T-cell (primary cell): ENCODE measurements around the gene ZC3H13. TPM values are rescaled to one million over a fixed set of nuclear protein-coding genes. Genes with fewer than 3 reads are reported as not detected.

Experiments used
- ATAC-seq, 4 experiments: fragments of 200-7000 bp in 3 of 4; fragments of 150-1000 bp in 1 of 4; cut with Tn5 transposase; replicated peaks in 1 of 4; 1 replicate in 3 of 4; 2 replicates in 1 of 4; pipeline ENCODE4 v1.10.0; 2021; ENCODE audit warnings: moderate library complexity in 3 of 4, mild to moderate bottlenecking in 2 of 4, moderate number of reproducible peaks in 1 of 4
- CTCF ChIA-PET, 2 donors: fragments of 300-600 bp; sonication (Branson Sonifier 250); formaldehyde crosslinking; loops; one replicate each; lab custom pipeline; 2022; ENCODE audit warnings: antibody characterized with exemption in 2 of 2; lab: Charles Lee
- POLR2A ChIA-PET, 2 donors: fragments of 300-600 bp; sonication (Branson Sonifier 250); formaldehyde crosslinking; loops; one replicate each; lab custom pipeline; 2022; ENCODE audit warnings: antibody characterized with exemption in 2 of 2; lab: Charles Lee
- DNase-seq, 35 experiments: peaks; one replicate each; pipeline versions ENCODE4 v3.0.0 to v3.0.0-alpha.2; 2013 to 2023
- H3K27ac ChIP-seq: one replicate; pipeline ENCODE4 v1.5.1; 2013; ENCODE audit warnings: low read length
- H3K27me3 ChIP-seq, 2 experiments: replicated peaks in 1 of 2; 1 replicate in 1 of 2; 2 replicates in 1 of 2; pipeline versions ENCODE4 v1.6.1 to v1.7.0; 2013; ENCODE audit warnings: low read length in 1 of 2, mixed read lengths in 1 of 2; ENCODE audit not compliant: control insufficient read depth in 2 of 2, insufficient read depth in 2 of 2; ENCODE audit errors: extremely low read depth in 1 of 2
- H3K36me3 ChIP-seq, 2 donors: 1 replicate in 1 of 2; 2 replicates in 1 of 2; pipeline versions ENCODE4 v1.6.1 to v1.7.0; 2013; ENCODE audit warnings: low read length in 1 of 2; ENCODE audit not compliant: control insufficient read depth in 2 of 2, insufficient read depth in 1 of 2; ENCODE audit errors: extremely low read depth in 1 of 2
- H3K4me1 ChIP-seq, 2 experiments: 1 replicate in 1 of 2; 2 replicates in 1 of 2; pipeline versions ENCODE4 v1.6.1 to v1.7.0; 2013; ENCODE audit warnings: low read length in 2 of 2, mixed read lengths in 1 of 2; ENCODE audit not compliant: insufficient read depth in 2 of 2, control insufficient read depth in 1 of 2; ENCODE audit errors: extremely low read depth in 1 of 2
- H3K4me3 ChIP-seq, 2 donors: 1 replicate in 1 of 2; 2 replicates in 1 of 2; pipeline versions ENCODE4 v1.5.1 to v1.7.0; 2013; ENCODE audit warnings: mild to moderate bottlenecking in 2 of 2, low read length in 1 of 2, moderate library complexity in 1 of 2; ENCODE audit not compliant: control insufficient read depth in 1 of 2; ENCODE audit errors: extremely low read depth in 1 of 2
- H3K9me3 ChIP-seq: 2 replicates; pipeline ENCODE4 v1.7.0; 2013
- H3K27ac Mint-ChIP-seq, 2 donors: one replicate each; pipeline ENCODE4 v1.8.0; 2020 to 2021; ENCODE audit warnings: mild to moderate bottlenecking in 2 of 2, mixed read lengths in 2 of 2
- H3K27me3 Mint-ChIP-seq, 2 donors: one replicate each; pipeline ENCODE4 v1.8.0; 2021 to 2022; ENCODE audit warnings: mixed read lengths in 2 of 2
- H3K36me3 Mint-ChIP-seq: one replicate; pipeline ENCODE4 v1.8.0; 2021; ENCODE audit warnings: mixed read lengths
- H3K4me1 Mint-ChIP-seq, 3 donors: one replicate each; pipeline ENCODE4 v1.8.0; 2020 to 2022; ENCODE audit warnings: mixed read lengths in 3 of 3, mild to moderate bottlenecking in 1 of 3
- H3K4me3 Mint-ChIP-seq, 3 donors: one replicate each; pipeline ENCODE4 v1.8.0; 2020 to 2022; ENCODE audit warnings: mild to moderate bottlenecking in 3 of 3, mixed read lengths in 3 of 3, moderate library complexity in 3 of 3
- H3K9me3 Mint-ChIP-seq, 3 donors: one replicate each; pipeline ENCODE4 v1.8.0; 2020 to 2022; ENCODE audit warnings: mixed read lengths in 3 of 3
- WGBS: methylation state at CpG from one replicate; pipeline ENCODE4 v1.1.5; 2013; ENCODE audit warnings: missing lambda C conversion rate; ENCODE audit not compliant: insufficient coverage; 5-methylcytosine and 5-hydroxymethylcytosine counted together
- total RNA-seq, 35 experiments: library from RNA in 6 of 35; stranded (reverse) in 6 of 35; fragments of 120-200 nt in 1 of 35; gene quantifications; one replicate each; pipeline versions ENCODE4 v1.2.1 to v1.2.4 and lab custom pipeline; 2013 to 2026

Gene ZC3H13
- total RNA-seq, 5 donors from 2014 or later (not counting 1 experiment from before 2014, with no cell fraction given) = 41.9 to 61.5 (median 58.4) TPM

DNA sequence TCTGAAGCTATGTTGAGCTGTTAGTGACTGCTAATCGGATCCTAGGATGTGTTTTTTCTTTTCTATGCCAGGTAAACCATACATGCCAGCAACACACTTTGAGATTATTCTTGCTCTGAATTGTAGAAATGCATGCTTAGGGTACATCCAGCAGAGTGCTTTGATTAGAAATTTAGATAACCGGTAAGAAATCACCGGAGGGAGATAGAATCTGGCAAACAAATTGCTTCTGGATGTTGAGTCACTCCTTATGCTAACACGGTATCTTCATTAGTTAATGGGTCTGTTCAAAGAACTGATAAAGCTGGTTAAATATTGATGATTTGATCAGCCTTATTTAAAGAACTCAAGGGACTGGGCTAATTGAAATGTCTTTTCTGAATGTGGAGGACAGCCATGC lies 115.9 kb downstream of the ZC3H13 start:
- Mint-ChIP-seq H3K4me1 (peaks cover 0 to 8% (median 0%) of the 10 kb centered on the region in 3 donors), H3K27me3 (peaks cover 5 to 14% of the 10 kb centered on the region in 2 donors), H3K36me3 (no peaks in the 10 kb centered on the region), H3K27ac (no peak overlapping the region), H3K9me3 (no peaks in the 10 kb centered on the region), H3K4me3 (no peak overlapping the region)
- DNase-seq = no peak
- H3K4me3 ChIP-seq = no peak overlapping the region
- no peaks in the 10 kb centered on the region for H3K9me3 ChIP-seq
- no peak overlapping the region for H3K27ac ChIP-seq
- CTCF ChIA-PET = no interaction called here
- POLR2A ChIA-PET = no interaction called here
- H3K27me3 ChIP-seq = peaks cover 0 to 14% of the 10 kb centered on the region in 2 experiments
- H3K4me1 ChIP-seq = no peaks in the 10 kb centered on the region
- WGBS = 63% methylated on average over 3 of the region's 4 CpGs
- no peaks in the 10 kb centered on the region for H3K36me3 ChIP-seq
- ATAC-seq = no peak

DNA sequence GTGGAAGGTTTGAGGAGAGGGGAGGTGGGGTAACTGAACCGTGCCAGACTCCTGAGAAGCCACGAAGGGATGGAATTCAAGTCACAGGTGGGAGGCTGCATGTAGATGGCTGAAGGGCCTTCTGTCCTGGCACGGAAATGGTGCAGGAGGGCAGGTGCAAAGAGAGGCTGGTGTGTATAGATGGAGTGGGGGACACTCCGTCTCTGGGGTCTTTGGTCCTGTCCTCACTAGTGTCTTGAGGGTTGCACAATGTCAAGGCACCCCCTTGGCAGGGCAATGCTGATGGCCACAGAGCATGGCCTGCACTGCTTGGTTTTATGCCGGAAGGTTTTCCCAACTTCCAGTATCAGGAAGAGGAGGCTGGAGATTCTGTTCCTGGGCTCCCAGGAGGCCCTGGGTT lies 118.3 kb downstream of the ZC3H13 start:
- H3K4me3 Mint-ChIP-seq = no peak overlapping the region
- CTCF ChIA-PET = no interaction called here
- no peaks in the 10 kb centered on the region for H3K9me3 Mint-ChIP-seq
- no peak for DNase-seq
- peaks cover 0 to 8% (median 0%) of the 10 kb centered on the region in 3 donors for H3K4me1 Mint-ChIP-seq
- Histone ChIP-seq H3K4me1 (no peaks in the 10 kb centered on the region), H3K4me3 (no peak overlapping the region), H3K9me3 (no peaks in the 10 kb centered on the region), H3K36me3 (no peaks in the 10 kb centered on the region), H3K27ac (no peak overlapping the region), H3K27me3 (peaks cover 0 to 18% of the 10 kb centered on the region in 2 experiments)
- no peak for ATAC-seq
- H3K27ac Mint-ChIP-seq = no peak overlapping the region
- no peaks in the 10 kb centered on the region for H3K36me3 Mint-ChIP-seq
- H3K27me3 Mint-ChIP-seq = peaks cover 5 to 19% of the 10 kb centered on the region in 2 donors
- POLR2A ChIA-PET = no interaction called here
- 84% methylated on average over 5 of the region's 5 CpGs for WGBS

DNA sequence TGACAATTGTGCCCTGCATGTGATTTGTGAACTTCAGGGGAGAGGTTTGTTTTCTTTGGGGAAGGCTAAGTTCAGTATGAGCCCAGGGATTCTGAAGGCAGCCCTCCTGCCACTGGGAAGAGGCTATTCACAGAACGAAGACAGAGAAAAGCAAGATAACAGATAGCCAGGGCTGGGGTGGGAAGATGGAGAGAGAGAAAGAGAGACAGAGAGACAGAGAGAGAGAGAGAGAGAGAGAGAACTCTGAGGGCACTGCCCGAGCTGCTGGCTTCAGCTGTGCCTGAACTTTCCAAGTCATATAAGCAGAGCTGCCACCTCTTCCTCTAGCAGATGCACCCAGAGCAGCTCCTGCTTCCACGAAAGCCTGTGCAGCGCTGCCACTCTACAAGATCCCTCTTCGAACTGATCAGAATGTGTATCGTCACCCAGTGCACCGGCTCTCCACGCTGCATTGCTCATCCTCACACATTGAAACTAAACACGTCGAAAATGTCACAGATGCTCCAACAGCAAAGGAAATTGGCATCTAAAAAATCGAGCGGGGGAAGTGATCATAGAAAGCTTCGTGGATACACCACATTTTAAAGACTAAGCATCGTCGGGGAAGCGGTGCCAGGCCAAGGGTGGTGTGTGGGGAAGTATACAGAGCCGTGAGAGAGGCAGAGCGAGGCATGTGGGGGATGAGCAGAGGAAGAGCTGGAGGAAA lies 119.2 kb downstream of the ZC3H13 start:
- ATAC-seq = peak in 1 of 4 experiments; percentile 56
- ChIA-PET POLR2A (no interaction called here), CTCF (no interaction called here)
- Histone ChIP-seq H3K4me3 (no peak overlapping the region), H3K27me3 (peaks cover 0 to 18% of the 10 kb centered on the region in 2 experiments), H3K9me3 (no peaks in the 10 kb centered on the region), H3K4me1 (no peaks in the 10 kb centered on the region), H3K27ac (no peak overlapping the region), H3K36me3 (no peaks in the 10 kb centered on the region)
- no peaks in the 10 kb centered on the region for H3K36me3 Mint-ChIP-seq
- H3K27ac Mint-ChIP-seq = no peak overlapping the region
- no peaks in the 10 kb centered on the region for H3K9me3 Mint-ChIP-seq
- WGBS = 74% methylated on average over 17 of the region's 18 CpGs
- peaks cover 0 to 8% (median 0%) of the 10 kb centered on the region in 3 donors for H3K4me1 Mint-ChIP-seq
- H3K4me3 Mint-ChIP-seq = no peak overlapping the region
- peaks cover 5 to 19% of the 10 kb centered on the region in 2 donors for H3K27me3 Mint-ChIP-seq
- no peak for DNase-seq

DNA sequence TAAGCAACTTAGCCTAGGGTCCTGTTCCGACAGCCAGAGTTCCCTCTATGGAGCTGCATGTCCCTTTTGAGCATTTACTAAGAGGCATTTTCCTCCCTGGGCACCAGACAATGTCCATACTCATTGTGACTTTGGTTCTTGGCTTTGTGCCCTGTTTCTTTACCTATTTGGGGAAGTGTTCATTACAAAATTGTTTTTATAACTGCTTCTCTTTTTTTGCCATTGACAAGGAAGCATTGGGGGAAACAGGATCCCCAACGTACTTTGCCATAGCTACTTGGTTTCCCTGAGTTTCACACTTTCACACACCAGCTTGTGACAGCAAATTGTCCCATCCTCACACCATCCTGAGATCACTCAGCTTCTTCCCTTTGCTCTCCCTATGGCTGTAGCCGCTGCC lies 119.9 kb downstream of the ZC3H13 start:
- Mint-ChIP-seq H3K36me3 (no peaks in the 10 kb centered on the region), H3K4me3 (no peak overlapping the region), H3K4me1 (peaks cover 0 to 8% (median 0%) of the 10 kb centered on the region in 3 donors), H3K27ac (no peak overlapping the region), H3K9me3 (no peaks in the 10 kb centered on the region), H3K27me3 (peaks cover 5 to 19% of the 10 kb centered on the region in 2 donors)
- ChIA-PET POLR2A (no interaction called here), CTCF (interaction anchor here in 1 of 2 donors (0.7 kb wide), 1 partner anchor 25 kb away, joined by 3 read pairs; no protein-coding TSS in a partner anchor)
- no peak for ATAC-seq
- H3K4me1 ChIP-seq = no peaks in the 10 kb centered on the region
- 59% methylated on average over 2 of the region's 3 CpGs for WGBS
- peaks cover 0 to 18% of the 10 kb centered on the region in 2 experiments for H3K27me3 ChIP-seq
- H3K36me3 ChIP-seq = no peaks in the 10 kb centered on the region
- H3K9me3 ChIP-seq = no peaks in the 10 kb centered on the region
- H3K27ac ChIP-seq = no peak overlapping the region
- no peak for DNase-seq
- H3K4me3 ChIP-seq = no peak overlapping the region

GRCh38 chr13:45932172-45932571 lies 120.4 kb downstream of the ZC3H13 start:
- 66% methylated on average over 3 of the region's 5 CpGs for WGBS
- Mint-ChIP-seq H3K27ac (no peak overlapping the region), H3K36me3 (no peaks in the 10 kb centered on the region), H3K4me3 (no peak overlapping the region), H3K9me3 (no peaks in the 10 kb centered on the region), H3K4me1 (peaks cover 0 to 8% (median 0%) of the 10 kb centered on the region in 3 donors), H3K27me3 (peaks cover 5 to 19% of the 10 kb centered on the region in 2 donors)
- no peaks in the 10 kb centered on the region for H3K9me3 ChIP-seq
- H3K27ac ChIP-seq = no peak overlapping the region
- ATAC-seq (no peak), DNase-seq (no peak)
- no peaks in the 10 kb centered on the region for H3K4me1 ChIP-seq
- peaks cover 0 to 18% of the 10 kb centered on the region in 2 experiments for H3K27me3 ChIP-seq
- H3K36me3 ChIP-seq = no peaks in the 10 kb centered on the region
- POLR2A ChIA-PET = no interaction called here
- H3K4me3 ChIP-seq = no peak overlapping the region
- CTCF ChIA-PET = interaction anchor here in 1 of 2 donors (0.7 kb wide), 1 partner anchor 25 kb away, joined by 3 read pairs; no protein-coding TSS in a partner anchor

- H3K36me3 Mint-ChIP-seq = no peaks in the 10 kb centered on the region
- Histone ChIP-seq H3K4me1 (no peaks in the 10 kb centered on the region), H3K36me3 (no peaks in the 10 kb centered on the region), H3K9me3 (no peaks in the 10 kb centered on the region), H3K4me3 (no peak overlapping the region), H3K27ac (no peak overlapping the region), H3K27me3 (peaks cover 0 to 18% of the 10 kb centered on the region in 2 experiments)
- no peak overlapping the region for H3K4me3 Mint-ChIP-seq
- CTCF ChIA-PET = no interaction called here
- ATAC-seq (no peak), DNase-seq (no peak)
- WGBS = no CpG with 5 or more reads among the region's 3 CpGs
- POLR2A ChIA-PET = no interaction called here
- no peak overlapping the region for H3K27ac Mint-ChIP-seq
- H3K4me1 Mint-ChIP-seq = peaks cover 0 to 8% (median 0%) of the 10 kb centered on the region in 3 donors
- peaks cover 5 to 19% of the 10 kb centered on the region in 2 donors for H3K27me3 Mint-ChIP-seq
- H3K9me3 Mint-ChIP-seq = no peaks in the 10 kb centered on the region
Observed at GRCh38 chr13:45931211-45931610, 121.3 kb downstream of the ZC3H13 start.
